PFSK-1 (cell line): ENCODE measurements around the gene GNAO1.

Experiments used
- FOXP2 ChIP-seq: optimal IDR thresholded peaks from 2 replicates; pipeline ENCODE3; 2011; ENCODE audit warnings: borderline replicate concordance, control low read depth, inconsistent platforms; ENCODE audit not compliant: insufficient read depth; ENCODE audit errors: extremely low read length, extremely low read depth
- POLR2AphosphoS5 ChIP-seq: IDR thresholded peaks from 2 replicates; pipeline ENCODE4 v1.6.1; 2012; ENCODE audit warnings: low read depth, mild to moderate bottlenecking, control low read depth, low read length, moderate library complexity
- SIN3A ChIP-seq: IDR thresholded peaks from 2 replicates; pipeline ENCODE4 v1.6.1; 2012; ENCODE audit warnings: mild to moderate bottlenecking, low read length, moderate library complexity, borderline replicate concordance; ENCODE audit not compliant: insufficient read depth
- TAF1 ChIP-seq: IDR thresholded peaks from 2 replicates; pipeline ENCODE4 v1.6.1; 2012; ENCODE audit warnings: low read length, control low read depth, borderline replicate concordance; ENCODE audit not compliant: insufficient read depth
- TF ChIP-seq, protein P1 (sequence below), 2 experiments: IDR thresholded peaks; 2 replicates each; pipeline versions ENCODE4 v1.6.1 to v1.8.0; 2011 to 2012; ENCODE audit warnings: low read depth in 2 of 2, low read length in 2 of 2, control low read depth in 1 of 2, inconsistent platforms in 1 of 2, mild to moderate bottlenecking in 1 of 2, moderate library complexity in 1 of 2; ENCODE audit not compliant: insufficient read depth in 1 of 2

- TF ChIP-seq, protein P1, sequence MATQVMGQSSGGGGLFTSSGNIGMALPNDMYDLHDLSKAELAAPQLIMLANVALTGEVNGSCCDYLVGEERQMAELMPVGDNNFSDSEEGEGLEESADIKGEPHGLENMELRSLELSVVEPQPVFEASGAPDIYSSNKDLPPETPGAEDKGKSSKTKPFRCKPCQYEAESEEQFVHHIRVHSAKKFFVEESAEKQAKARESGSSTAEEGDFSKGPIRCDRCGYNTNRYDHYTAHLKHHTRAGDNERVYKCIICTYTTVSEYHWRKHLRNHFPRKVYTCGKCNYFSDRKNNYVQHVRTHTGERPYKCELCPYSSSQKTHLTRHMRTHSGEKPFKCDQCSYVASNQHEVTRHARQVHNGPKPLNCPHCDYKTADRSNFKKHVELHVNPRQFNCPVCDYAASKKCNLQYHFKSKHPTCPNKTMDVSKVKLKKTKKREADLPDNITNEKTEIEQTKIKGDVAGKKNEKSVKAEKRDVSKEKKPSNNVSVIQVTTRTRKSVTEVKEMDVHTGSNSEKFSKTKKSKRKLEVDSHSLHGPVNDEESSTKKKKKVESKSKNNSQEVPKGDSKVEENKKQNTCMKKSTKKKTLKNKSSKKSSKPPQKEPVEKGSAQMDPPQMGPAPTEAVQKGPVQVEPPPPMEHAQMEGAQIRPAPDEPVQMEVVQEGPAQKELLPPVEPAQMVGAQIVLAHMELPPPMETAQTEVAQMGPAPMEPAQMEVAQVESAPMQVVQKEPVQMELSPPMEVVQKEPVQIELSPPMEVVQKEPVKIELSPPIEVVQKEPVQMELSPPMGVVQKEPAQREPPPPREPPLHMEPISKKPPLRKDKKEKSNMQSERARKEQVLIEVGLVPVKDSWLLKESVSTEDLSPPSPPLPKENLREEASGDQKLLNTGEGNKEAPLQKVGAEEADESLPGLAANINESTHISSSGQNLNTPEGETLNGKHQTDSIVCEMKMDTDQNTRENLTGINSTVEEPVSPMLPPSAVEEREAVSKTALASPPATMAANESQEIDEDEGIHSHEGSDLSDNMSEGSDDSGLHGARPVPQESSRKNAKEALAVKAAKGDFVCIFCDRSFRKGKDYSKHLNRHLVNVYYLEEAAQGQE (IDR thresholded peaks at IDR 0.05; ENCODE audit: insufficient read depth in 1 of 2, low read depth in 2 of 2, low read length in 2 of 2) = no peak
- no peak for TF ChIP-seq TAF1
- TF ChIP-seq SIN3A = no peak
- TF ChIP-seq POLR2AphosphoS5 = no peak
- TF ChIP-seq FOXP2 = no peak
These were observed 31.2 kb downstream of the GNAO1 start for GRCh38 chr16:56222474-56222997.
